Left ventricle myocardium inferior (tissue), 1 donor: Measurements from ENCODE around the gene FKBP5. TPM values are rescaled to one million over a fixed set of nuclear protein-coding genes. Genes with fewer than 3 reads are reported as not detected.
"Not testable (repeated sequence)": the region's sequence is repeated elsewhere in the genome, so short reads cannot be mapped to it uniquely, and the experiment has no call there.

Source experiments
- DNase-seq: peaks from one replicate; pipeline ENCODE4 v3.0.0-alpha.2; 2020
- H3K27ac ChIP-seq: fragments of 200-600 bp; replicated peaks from 2 replicates; pipeline ENCODE4 v1.8.0; 2021
- H3K27me3 ChIP-seq: fragments of 200-600 bp; 2 replicates; pipeline ENCODE4 v1.8.0; 2021; ENCODE audit warnings: low read depth
- H3K36me3 ChIP-seq: fragments of 200-600 bp; 2 replicates; pipeline ENCODE4 v1.8.0; 2021
- H3K4me1 ChIP-seq: fragments of 200-600 bp; 2 replicates; pipeline ENCODE4 v1.8.0; 2021
- H3K4me3 ChIP-seq: fragments of 200-600 bp; 2 replicates; pipeline ENCODE4 v1.8.0; 2021; ENCODE audit warnings: mild to moderate bottlenecking, moderate library complexity
- H3K9me3 ChIP-seq: fragments of 200-600 bp; replicated peaks from 2 replicates; pipeline ENCODE4 v1.8.0; 2021
- CTCF ChIP-seq: fragments of 200-600 bp; IDR thresholded peaks from 2 replicates; pipeline ENCODE4 v1.8.0; 2021; ENCODE audit warnings: antibody characterized with exemption, mild to moderate bottlenecking, borderline replicate concordance
- intact Hi-C: fragments of 100-400 bp; cut with micrococcal nuclease; formaldehyde crosslinking; loops from one replicate; pipeline ENCODE4 v1.11.0; 2022
- total RNA-seq: library from RNA; stranded (reverse); fragmentation: NEBNext Ultra II Directional; extraction: Animal tissue kit (Norgen Biotek cat#: 25700); gene quantifications from one replicate; pipeline ENCODE4 v1.2.1, GENCODE V29; 2021
- donor health status: DM: no; HTN: yes; CAD: no; lungs with severe emphysema.

FKBP5 gene
- total RNA-seq, 1 donor from 2014 or later: 101 TPM

GRCh38 chr6:35678021-35678654, 10.6 kb downstream of the FKBP5 start:
- Histone ChIP-seq H3K4me1 (peaks cover 78% of the 10 kb centered on the region), H3K27ac (no peak overlapping the region), H3K36me3 (peaks cover 18% of the 10 kb centered on the region), H3K27me3 (no peaks in the 10 kb centered on the region), H3K9me3 (no peaks in the 10 kb centered on the region), H3K4me3 (no peak overlapping the region)
- no peak for DNase-seq
- TF ChIP-seq CTCF: no peak
- intact Hi-C loops: no loop called here

GRCh38 chr6:35677456-35677855, 11.3 kb downstream of the FKBP5 start:
- Histone ChIP-seq H3K27ac (no peak overlapping the region), H3K36me3 (peaks cover 25% of the 10 kb centered on the region), H3K4me3 (no peak overlapping the region), H3K9me3 (no peaks in the 10 kb centered on the region), H3K4me1 (peaks cover 74% of the 10 kb centered on the region), H3K27me3 (no peaks in the 10 kb centered on the region)
- no peak for DNase-seq
- intact Hi-C loops: no loop called here
- no peak for TF ChIP-seq CTCF

- H3K27me3 ChIP-seq: no peaks in the 10 kb centered on the region
- peaks cover 64% of the 10 kb centered on the region for H3K4me1 ChIP-seq
- peaks cover 36% of the 10 kb centered on the region for H3K36me3 ChIP-seq
- no peak overlapping the region for H3K4me3 ChIP-seq
- TF ChIP-seq CTCF: no peak
- intact Hi-C loops: no loop called here
- H3K9me3 ChIP-seq: no peaks in the 10 kb centered on the region
- H3K27ac ChIP-seq: no peak overlapping the region
- DNase-seq: no peak
Observed at GRCh38 chr6:35675871-35676459, 12.8 kb downstream of the FKBP5 start.

GRCh38 chr6:35674594-35674993, 14.1 kb downstream of the FKBP5 start:
- no peak for TF ChIP-seq CTCF
- intact Hi-C loops: no loop called here
- Histone ChIP-seq H3K9me3 (no peaks in the 10 kb centered on the region), H3K4me3 (no peak overlapping the region), H3K4me1 (peaks cover 69% of the 10 kb centered on the region), H3K27me3 (no peaks in the 10 kb centered on the region), H3K27ac (no peak overlapping the region), H3K36me3 (peaks cover 43% of the 10 kb centered on the region)
- DNase-seq: no peak

GRCh38 chr6:35673755-35674154, 15.0 kb downstream of the FKBP5 start:
- peaks cover 36% of the 10 kb centered on the region for H3K36me3 ChIP-seq
- DNase-seq: no peak
- no peaks in the 10 kb centered on the region for H3K9me3 ChIP-seq
- peaks cover 76% of the 10 kb centered on the region for H3K4me1 ChIP-seq
- H3K27me3 ChIP-seq: no peaks in the 10 kb centered on the region
- no peak overlapping the region for H3K27ac ChIP-seq
- intact Hi-C loops: no loop called here
- TF ChIP-seq CTCF: no peak
- no peak overlapping the region for H3K4me3 ChIP-seq

DNA sequence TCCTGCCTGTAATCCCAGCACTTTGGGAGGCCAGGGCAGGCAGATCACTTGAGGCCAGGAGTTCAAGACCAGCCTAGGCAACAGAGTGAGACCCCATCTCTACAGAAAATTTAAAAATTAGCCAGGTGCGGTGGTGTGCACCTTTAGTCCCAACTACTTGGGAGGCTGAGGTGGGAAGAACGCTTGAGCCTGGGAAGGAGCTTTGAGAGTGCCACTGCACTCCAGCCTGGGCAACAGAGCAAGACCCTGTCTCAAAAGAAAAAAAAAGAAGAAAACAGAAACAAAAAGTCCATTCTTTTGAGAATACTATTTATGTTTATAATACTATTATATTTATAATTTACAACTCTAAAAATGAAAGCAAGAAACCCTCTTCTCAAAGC, 15.4 kb downstream of the FKBP5 start:
- H3K4me3 ChIP-seq, H3K27me3 ChIP-seq, H3K9me3 ChIP-seq, H3K27ac ChIP-seq, intact Hi-C loops, DNase-seq: not testable (repeated sequence)
- peaks cover 76% of the 10 kb centered on the region for H3K4me1 ChIP-seq
- H3K36me3 ChIP-seq: peaks cover 31% of the 10 kb centered on the region

DNA sequence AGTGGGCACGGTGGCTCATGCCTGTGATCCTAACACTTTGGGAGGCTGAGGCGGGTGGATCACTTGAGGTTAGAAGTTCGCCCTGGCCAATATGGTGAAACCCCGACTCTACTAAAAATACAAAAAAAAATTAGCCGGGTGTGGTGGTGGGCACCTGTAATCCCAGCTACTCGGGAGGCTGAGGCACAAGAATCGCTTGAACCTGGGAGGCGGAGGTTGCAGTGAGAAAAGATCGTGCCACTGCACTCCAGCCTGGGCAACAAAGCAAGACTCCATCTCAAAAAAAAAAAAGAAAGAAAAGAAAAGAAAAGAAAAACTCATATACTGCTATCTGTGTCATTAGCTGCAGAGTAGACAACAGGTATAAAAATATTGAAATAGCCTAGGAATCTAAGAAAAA, 18.3 kb downstream of the FKBP5 start:
- H3K27me3 ChIP-seq, H3K9me3 ChIP-seq, H3K27ac ChIP-seq, DNase-seq, intact Hi-C loops, H3K4me3 ChIP-seq: not testable (repeated sequence)
- H3K36me3 ChIP-seq: peaks cover 31% of the 10 kb centered on the region
- H3K4me1 ChIP-seq: peaks cover 72% of the 10 kb centered on the region
